SK-N-SH treated with all-trans-retinoic acid at 6 μM for 48 hours (cell line): Measurements from ENCODE around the gene NBEAL1.

ENCODE experiments used
- ATAC-seq: fragments of 200-7000 bp; cut with Tn5 transposase; 3 replicates; pipeline ENCODE4 v1.9.1; 2020; ENCODE audit warnings: mild to moderate bottlenecking, moderate library complexity
- ARNTL ChIP-seq: fragments of 450-650 bp; formaldehyde crosslinking; IDR thresholded peaks from 2 replicates; pipeline ENCODE4 v1.5.0; 2020; ENCODE audit warnings: low read depth, mild to moderate bottlenecking, moderate library complexity, borderline replicate concordance
- BACH2 ChIP-seq: fragments of 250-450 bp; sonication (Bioruptor Pico); IDR thresholded peaks from 2 replicates; pipeline ENCODE4 v1.9.0; 2021; ENCODE audit warnings: mild to moderate bottlenecking, borderline replicate concordance
- CREB5 ChIP-seq: fragments of 250-450 bp; sonication (Bioruptor Pico); IDR thresholded peaks from 2 replicates; pipeline ENCODE4 v1.5.1; 2020; ENCODE audit warnings: low read depth, mild to moderate bottlenecking, moderate library complexity
- CSDC2 ChIP-seq: fragments of 250-450 bp; sonication (Bioruptor Pico); IDR thresholded peaks from 2 replicates; pipeline ENCODE4 v1.5.0; 2020; ENCODE audit warnings: mild to moderate bottlenecking, moderate library complexity
- CSRNP3 ChIP-seq: fragments of 250-450 bp; sonication (Bioruptor Pico); IDR thresholded peaks from 2 replicates; pipeline ENCODE4 v1.5.1; 2021; ENCODE audit warnings: mild to moderate bottlenecking, moderate library complexity
- ESRRG ChIP-seq: fragments of 250-450 bp; sonication (Bioruptor Pico); IDR thresholded peaks from 2 replicates; pipeline ENCODE4 v1.6.1; 2021; ENCODE audit warnings: mild to moderate bottlenecking
- GLIS3 ChIP-seq: fragments of 250-450 bp; sonication (Bioruptor Pico); IDR thresholded peaks from 2 replicates; pipeline ENCODE4 v1.5.0; 2020; ENCODE audit warnings: mild to moderate bottlenecking, moderate library complexity
- ISL1 ChIP-seq: fragments of 250-450 bp; sonication (Bioruptor Pico); IDR thresholded peaks from 2 replicates; pipeline ENCODE4 v2.1.2; 2022; ENCODE audit warnings: mild to moderate bottlenecking, moderate library complexity
- OSR1 ChIP-seq: fragments of 250-450 bp; sonication (Bioruptor Pico); IDR thresholded peaks from 2 replicates; pipeline ENCODE4 v1.8.0; 2022; ENCODE audit warnings: moderate library complexity, mild to moderate bottlenecking, inconsistent platforms
- PPARA ChIP-seq: fragments of 250-450 bp; sonication (Bioruptor Pico); IDR thresholded peaks from 2 replicates; pipeline ENCODE4 v1.5.0; 2020; ENCODE audit warnings: mild to moderate bottlenecking, borderline replicate concordance
- RARB ChIP-seq: fragments of 250-450 bp; sonication (Bioruptor Pico); IDR thresholded peaks from 2 replicates; pipeline ENCODE4 v1.8.0; 2021; ENCODE audit warnings: mild to moderate bottlenecking, moderate library complexity
- SNAI2 ChIP-seq: fragments of 250-450 bp; sonication (Bioruptor Pico); IDR thresholded peaks from 2 replicates; pipeline ENCODE4 v1.5.0; 2020; ENCODE audit warnings: mild to moderate bottlenecking, moderate library complexity
- TCF4 ChIP-seq: fragments of 250-450 bp; sonication (Bioruptor Pico); IDR thresholded peaks from 2 replicates; pipeline ENCODE4 v1.8.0; 2021; ENCODE audit warnings: mild to moderate bottlenecking, moderate library complexity, borderline replicate concordance
- TOX ChIP-seq: fragments of 250-450 bp; sonication (Bioruptor Pico); IDR thresholded peaks from 2 replicates; pipeline ENCODE4 v1.8.0; 2021; ENCODE audit warnings: mild to moderate bottlenecking, moderate library complexity, borderline replicate concordance
- TSHZ2 ChIP-seq: fragments of 250-450 bp; sonication (Bioruptor Pico); IDR thresholded peaks from 2 replicates; pipeline ENCODE4 v1.5.0; 2020; ENCODE audit warnings: mild to moderate bottlenecking, moderate library complexity
- ZC3H10 ChIP-seq: fragments of 250-450 bp; sonication (Bioruptor Pico); IDR thresholded peaks from 2 replicates; pipeline ENCODE4 v1.5.1; 2021; ENCODE audit warnings: mild to moderate bottlenecking, moderate library complexity
- ZFP3 ChIP-seq: fragments of 250-450 bp; sonication (Bioruptor Pico); IDR thresholded peaks from 2 replicates; pipeline ENCODE4 v1.5.0; 2020; ENCODE audit warnings: mild to moderate bottlenecking, moderate library complexity
- ZFP30 ChIP-seq: fragments of 450-650 bp; formaldehyde crosslinking; IDR thresholded peaks from 2 replicates; pipeline ENCODE4 v1.5.0; 2022; ENCODE audit warnings: mild to moderate bottlenecking, moderate library complexity
- ZNF565 ChIP-seq: fragments of 450-650 bp; formaldehyde crosslinking; conservative IDR thresholded peaks from 2 replicates; pipeline ENCODE4 v1.5.0; 2020; ENCODE audit warnings: low read depth, mild to moderate bottlenecking, moderate library complexity
- ZNF70 ChIP-seq: fragments of 450-650 bp; formaldehyde crosslinking; IDR thresholded peaks from 2 replicates; pipeline ENCODE4 v1.5.0; 2020; ENCODE audit warnings: mild to moderate bottlenecking, moderate library complexity
- TF ChIP-seq, protein P1 (sequence below): fragments of 250-450 bp; sonication (Bioruptor Pico); IDR thresholded peaks from 2 replicates; pipeline ENCODE4 v1.8.0; 2021; ENCODE audit warnings: low read depth, mild to moderate bottlenecking, moderate library complexity, borderline replicate concordance
- TF ChIP-seq, protein P2 (sequence below): fragments of 250-450 bp; sonication (Bioruptor Pico); IDR thresholded peaks from 2 replicates; pipeline ENCODE4 v1.8.0; 2020; ENCODE audit warnings: mild to moderate bottlenecking, moderate library complexity, borderline replicate concordance

NBEAL1 gene

GRCh38 chr2:203126996-203127395 is 112.3 kb downstream of the NBEAL1 start:
- TF ChIP-seq ZNF70 (CRISPR knock-in tag) (no peak), BACH2 (CRISPR knock-in tag) (no peak), ESRRG (CRISPR knock-in tag) (no peak)
- ATAC-seq = no peak

GRCh38 chr2:203135105-203135504 is 120.4 kb downstream of the NBEAL1 start:
- TF ChIP-seq ZFP3 (no peak), ZNF70 (CRISPR knock-in tag) (no peak), ZFP30 (CRISPR knock-in tag) (no peak), CSRNP3 (CRISPR knock-in tag) (no peak), TOX (CRISPR knock-in tag) (no peak), OSR1 (no peak), ISL1 (CRISPR knock-in tag) (no peak), PPARA (CRISPR knock-in tag) (no peak), ZNF565 (no peak), TSHZ2 (CRISPR knock-in tag) (no peak), CSDC2 (CRISPR knock-in tag) (no peak), ARNTL (CRISPR knock-in tag) (no peak), CREB5 (CRISPR knock-in tag) (no peak), TCF4 (no peak)
- TF ChIP-seq, protein P1, sequence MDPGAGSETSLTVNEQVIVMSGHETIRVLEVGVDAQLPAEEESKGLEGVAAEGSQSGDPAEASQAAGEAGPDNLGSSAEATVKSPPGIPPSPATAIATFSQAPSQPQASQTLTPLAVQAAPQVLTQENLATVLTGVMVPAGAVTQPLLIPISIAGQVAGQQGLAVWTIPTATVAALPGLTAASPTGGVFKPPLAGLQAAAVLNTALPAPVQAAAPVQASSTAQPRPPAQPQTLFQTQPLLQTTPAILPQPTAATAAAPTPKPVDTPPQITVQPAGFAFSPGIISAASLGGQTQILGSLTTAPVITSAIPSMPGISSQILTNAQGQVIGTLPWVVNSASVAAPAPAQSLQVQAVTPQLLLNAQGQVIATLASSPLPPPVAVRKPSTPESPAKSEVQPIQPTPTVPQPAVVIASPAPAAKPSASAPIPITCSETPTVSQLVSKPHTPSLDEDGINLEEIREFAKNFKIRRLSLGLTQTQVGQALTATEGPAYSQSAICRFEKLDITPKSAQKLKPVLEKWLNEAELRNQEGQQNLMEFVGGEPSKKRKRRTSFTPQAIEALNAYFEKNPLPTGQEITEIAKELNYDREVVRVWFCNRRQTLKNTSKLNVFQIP (CRISPR knock-in tag) = no peak
- no peak for ATAC-seq

- ATAC-seq = no peak
- TF ChIP-seq SNAI2 (CRISPR knock-in tag) (no peak), CREB5 (CRISPR knock-in tag) (no peak), ZFP3 (no peak), ARNTL (CRISPR knock-in tag) (no peak), CSDC2 (CRISPR knock-in tag) (no peak), GLIS3 (CRISPR knock-in tag) (no peak), PPARA (CRISPR knock-in tag) (no peak), OSR1 (no peak), ESRRG (CRISPR knock-in tag) (no peak), BACH2 (CRISPR knock-in tag) (no peak), CSRNP3 (CRISPR knock-in tag) (no peak), RARB (CRISPR knock-in tag) (no peak), ISL1 (CRISPR knock-in tag) (no peak), ZNF565 (no peak), ZNF70 (CRISPR knock-in tag) (no peak), TSHZ2 (CRISPR knock-in tag) (no peak), ZC3H10 (no peak), ZFP30 (CRISPR knock-in tag) (no peak)
- TF ChIP-seq, protein P2, sequence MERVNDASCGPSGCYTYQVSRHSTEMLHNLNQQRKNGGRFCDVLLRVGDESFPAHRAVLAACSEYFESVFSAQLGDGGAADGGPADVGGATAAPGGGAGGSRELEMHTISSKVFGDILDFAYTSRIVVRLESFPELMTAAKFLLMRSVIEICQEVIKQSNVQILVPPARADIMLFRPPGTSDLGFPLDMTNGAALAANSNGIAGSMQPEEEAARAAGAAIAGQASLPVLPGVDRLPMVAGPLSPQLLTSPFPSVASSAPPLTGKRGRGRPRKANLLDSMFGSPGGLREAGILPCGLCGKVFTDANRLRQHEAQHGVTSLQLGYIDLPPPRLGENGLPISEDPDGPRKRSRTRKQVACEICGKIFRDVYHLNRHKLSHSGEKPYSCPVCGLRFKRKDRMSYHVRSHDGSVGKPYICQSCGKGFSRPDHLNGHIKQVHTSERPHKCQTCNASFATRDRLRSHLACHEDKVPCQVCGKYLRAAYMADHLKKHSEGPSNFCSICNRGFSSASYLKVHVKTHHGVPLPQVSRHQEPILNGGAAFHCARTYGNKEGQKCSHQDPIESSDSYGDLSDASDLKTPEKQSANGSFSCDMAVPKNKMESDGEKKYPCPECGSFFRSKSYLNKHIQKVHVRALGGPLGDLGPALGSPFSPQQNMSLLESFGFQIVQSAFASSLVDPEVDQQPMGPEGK (CRISPR knock-in tag) = no peak
These were observed 128.7 kb downstream of the NBEAL1 start for GRCh38 chr2:203143391-203143790.
